ENCODE results near the gene MRNIP.

DNA sequence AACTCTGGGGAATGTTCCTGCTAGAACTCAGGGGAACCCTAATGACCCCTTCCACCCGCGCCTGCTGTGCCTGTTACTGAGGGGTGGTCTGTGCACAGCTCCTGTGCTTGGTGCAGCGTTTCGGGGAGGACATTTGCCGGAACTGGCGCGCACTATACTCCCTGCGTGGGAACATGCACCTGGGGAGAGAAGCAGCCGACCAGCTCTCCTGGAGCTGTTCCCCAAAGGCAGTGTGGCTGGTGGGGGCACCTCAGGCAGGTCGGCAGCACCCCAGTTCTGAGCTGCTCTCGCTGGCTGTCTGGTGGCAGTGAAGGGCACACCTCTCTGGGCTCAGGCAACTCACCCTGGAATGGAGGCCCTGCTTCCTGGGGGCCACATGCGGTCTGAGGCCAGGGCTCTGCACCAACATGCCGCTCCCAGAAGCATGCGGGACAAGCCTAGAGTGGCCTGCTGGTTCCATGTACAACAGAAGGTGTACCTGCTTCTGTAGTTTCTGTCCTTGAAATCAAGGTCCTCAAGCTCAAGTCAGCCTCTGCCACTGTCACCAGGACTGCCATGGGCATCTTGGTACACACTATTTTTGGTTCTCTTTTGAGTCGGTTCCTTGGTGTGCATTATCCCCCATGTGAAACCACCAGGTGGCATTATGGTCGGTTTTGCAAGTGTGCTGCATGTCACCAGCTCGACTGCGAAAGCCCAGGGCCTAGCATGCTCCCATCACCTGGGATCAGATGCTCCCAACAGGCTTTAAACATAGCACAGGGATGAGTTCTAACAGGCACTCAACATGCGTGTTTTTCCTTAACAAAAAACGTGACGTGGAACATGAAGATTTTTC is 7.8 kb upstream of the MRNIP start:
- TF ChIP-seq POLR2A (IDR thresholded peaks at IDR 0.05) (no peak), CTCF (IDR thresholded peaks at IDR 0.05) (no peak)

Measured in lower leg skin (tissue), 3 donors.